D721Med (cell line): ENCODE results near the gene RASSF10.

Experiments used
- DNase-seq: peaks from one replicate; pipeline ENCODE4 v3.0.0; 2011; ENCODE audit warnings: low spot score; ENCODE audit not compliant: insufficient read length
- FAIRE-seq: peaks from 2 replicates; lab custom pipeline; 2011; peaks lifted over from hg19 to GRCh38; lab: Jason Lieb, UNC
- TF ChIP-seq, protein P1 (sequence below): IDR thresholded peaks from 2 replicates; pipeline ENCODE4 v1.5.1; 2012; ENCODE audit warnings: mild to moderate bottlenecking, control low read depth; ENCODE audit not compliant: insufficient read depth; ENCODE audit errors: missing control alignments

The RASSF10 gene

DNA sequence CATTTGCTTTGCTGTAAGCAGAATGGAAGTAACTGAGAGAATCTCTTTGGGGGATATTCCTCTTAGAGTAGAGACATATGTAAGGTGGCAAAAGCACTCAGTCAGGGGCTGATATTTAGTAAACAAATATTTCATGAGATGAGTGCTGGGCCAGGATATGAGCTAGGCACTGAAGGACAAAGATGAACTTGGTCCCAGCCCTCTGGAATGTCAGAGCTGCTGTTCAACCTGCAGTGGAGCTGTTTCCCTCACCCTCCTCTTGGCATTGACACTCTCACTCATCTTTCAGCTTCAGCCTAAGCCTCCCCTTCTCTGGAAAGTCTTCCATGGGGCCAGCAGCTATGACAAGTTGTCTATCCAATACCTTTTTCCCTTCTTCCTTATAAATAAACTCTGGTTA is 22.2 kb downstream of the RASSF10 start:
- DNase-seq: no peak
- TF ChIP-seq, protein P1, sequence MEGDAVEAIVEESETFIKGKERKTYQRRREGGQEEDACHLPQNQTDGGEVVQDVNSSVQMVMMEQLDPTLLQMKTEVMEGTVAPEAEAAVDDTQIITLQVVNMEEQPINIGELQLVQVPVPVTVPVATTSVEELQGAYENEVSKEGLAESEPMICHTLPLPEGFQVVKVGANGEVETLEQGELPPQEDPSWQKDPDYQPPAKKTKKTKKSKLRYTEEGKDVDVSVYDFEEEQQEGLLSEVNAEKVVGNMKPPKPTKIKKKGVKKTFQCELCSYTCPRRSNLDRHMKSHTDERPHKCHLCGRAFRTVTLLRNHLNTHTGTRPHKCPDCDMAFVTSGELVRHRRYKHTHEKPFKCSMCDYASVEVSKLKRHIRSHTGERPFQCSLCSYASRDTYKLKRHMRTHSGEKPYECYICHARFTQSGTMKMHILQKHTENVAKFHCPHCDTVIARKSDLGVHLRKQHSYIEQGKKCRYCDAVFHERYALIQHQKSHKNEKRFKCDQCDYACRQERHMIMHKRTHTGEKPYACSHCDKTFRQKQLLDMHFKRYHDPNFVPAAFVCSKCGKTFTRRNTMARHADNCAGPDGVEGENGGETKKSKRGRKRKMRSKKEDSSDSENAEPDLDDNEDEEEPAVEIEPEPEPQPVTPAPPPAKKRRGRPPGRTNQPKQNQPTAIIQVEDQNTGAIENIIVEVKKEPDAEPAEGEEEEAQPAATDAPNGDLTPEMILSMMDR: no peak
- FAIRE-seq: no peak

DNA sequence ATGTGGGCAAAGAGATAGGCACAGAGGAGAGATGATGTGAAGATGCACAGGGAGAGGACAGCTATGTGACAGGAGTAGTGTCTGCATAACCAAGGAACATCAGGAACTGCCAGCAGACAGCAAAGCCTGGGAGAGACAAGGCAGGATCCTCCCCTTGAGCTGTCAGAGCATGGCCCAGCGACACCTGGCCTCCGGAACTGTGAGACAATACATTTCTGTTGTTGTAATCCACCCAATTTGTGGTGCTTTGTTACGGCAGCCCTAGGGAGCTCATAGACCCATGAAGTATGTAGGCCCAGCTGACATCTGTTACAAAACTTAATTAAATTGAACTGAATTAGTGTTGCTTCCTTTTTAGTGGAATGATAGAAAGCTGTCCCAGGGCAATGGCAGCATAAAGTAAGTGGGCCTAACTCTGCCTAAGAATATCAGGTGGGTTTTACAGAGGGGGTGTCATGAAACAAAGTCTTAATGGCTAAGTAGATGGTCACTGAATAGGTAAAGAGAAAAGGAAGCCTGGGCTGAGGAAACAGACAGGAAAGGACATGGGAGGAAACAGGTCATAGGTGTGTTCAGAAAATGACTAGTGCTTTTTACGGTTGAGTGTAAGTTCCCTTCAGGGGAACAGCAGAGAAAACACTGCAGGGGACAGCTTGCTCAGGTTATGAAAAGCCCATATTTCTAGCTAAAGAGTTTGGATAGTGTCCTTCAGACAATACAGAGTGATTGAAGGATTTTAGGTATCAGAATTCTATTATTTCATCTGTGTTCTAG is 24.8 kb downstream of the RASSF10 start:
- no peak for DNase-seq
- FAIRE-seq: no peak
- TF ChIP-seq, protein P1: no peak

DNA sequence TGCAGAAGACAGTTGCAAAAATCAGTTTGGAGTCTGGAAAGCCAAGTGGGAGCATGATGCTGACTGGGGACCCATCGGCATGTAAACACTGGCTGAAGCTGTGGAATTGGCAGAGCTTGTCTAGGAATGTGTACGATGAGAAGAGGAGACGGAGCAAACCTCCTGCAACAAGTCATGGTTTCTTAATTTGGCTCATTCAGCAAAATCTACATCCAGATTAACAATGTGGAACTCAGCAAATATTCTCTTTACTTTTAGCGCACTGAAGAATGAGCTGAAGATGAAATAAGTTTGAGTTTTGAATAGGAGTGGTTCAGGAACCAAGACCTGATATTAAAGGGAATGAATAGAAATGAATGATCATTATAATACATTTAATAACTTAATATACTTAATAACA is 26.6 kb downstream of the RASSF10 start:
- no peak for FAIRE-seq
- DNase-seq: no peak
- TF ChIP-seq, protein P1: no peak

DNA sequence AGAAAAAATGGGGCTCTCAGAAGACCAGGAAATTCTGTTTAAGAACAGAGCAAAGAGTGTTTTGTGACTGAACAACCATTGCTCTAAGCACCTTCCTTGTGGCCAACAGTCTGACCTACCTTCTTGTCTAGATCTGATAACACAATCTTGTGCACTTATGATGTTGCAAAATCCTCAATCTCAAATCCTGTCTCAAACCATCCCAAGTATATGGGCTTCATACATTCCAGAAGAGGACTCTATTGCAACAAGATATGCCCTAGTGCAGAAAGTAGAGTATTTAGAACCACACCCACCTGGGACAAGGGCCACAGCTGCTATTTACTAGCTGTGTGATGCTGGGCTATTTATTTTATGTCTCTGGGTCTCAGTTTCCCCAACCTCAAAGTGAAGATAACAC is 27.1 kb downstream of the RASSF10 start:
- DNase-seq: no peak
- TF ChIP-seq, protein P1: no peak
- FAIRE-seq: no peak

DNA sequence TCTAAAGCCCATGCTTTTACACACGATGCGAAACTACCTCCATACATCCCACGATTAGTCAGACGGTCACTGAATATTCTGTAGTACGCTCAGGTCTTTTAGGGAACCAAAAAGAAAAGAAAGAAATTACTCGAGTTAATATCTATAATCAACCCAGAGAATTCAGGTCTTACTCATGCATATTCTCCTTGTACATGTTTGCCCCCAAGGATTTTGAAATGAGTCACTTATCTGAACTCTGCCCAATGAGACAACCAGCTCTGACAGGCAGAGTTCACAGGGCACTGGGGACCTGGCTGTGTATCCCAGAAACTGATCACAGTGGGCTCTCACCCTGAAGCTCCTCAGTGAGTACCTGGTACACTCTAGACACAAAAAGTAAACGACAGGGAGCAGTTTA is 29.2 kb downstream of the RASSF10 start:
- TF ChIP-seq, protein P1: no peak
- FAIRE-seq (no peak), DNase-seq (no peak)

DNA sequence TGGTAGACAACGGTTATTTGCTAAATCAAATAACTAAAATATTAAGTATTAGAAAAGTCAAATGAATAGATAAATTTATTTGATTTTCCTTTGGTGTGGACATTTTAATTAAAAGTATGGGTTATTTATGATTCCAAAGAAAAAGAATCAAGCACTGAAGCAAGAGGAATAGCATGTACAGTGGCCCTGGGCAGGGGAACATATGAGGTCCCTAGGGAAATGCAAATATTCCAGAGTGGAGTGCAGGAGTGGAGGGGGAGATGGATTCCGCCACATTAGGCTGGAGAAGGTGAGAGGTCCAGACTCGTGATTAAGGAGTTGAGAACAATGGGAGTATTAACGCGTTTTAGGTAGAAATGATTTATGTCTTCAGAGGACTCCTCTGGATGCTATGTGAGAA is 30.0 kb downstream of the RASSF10 start:
- DNase-seq (no peak), FAIRE-seq (no peak)
- TF ChIP-seq, protein P1: no peak

DNA sequence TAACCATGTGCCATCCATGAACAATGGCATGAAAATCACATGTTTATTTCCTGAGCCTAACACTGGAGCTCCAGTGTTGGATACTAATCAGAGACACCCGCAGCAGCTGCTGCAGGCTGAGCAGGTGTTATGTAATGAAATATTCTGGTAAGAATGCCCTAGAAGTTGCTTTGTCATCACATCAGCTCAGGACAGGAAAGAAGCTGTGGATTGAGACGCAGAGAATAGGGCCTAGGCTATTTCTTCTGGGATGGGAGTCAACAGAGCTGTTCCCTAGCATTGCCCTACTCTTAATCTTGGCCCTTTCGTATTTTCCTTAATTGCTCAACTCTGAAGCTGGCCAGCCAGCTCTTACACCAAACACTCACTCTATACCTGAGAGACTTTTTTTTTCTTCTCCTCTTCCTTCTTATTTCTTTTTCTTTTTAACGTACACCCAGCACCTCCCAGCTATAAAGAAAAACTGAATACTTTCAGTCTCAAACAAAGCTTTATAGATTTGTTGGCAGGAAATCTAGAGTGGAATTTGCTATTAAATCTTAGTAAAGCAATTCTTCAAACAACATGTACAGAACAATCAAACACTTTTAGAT is 31.9 kb downstream of the RASSF10 start:
- DNase-seq (no peak), FAIRE-seq (no peak)
- TF ChIP-seq, protein P1: no peak
